PC-3 (cell line): ENCODE data around the gene IQSEC1. TPM values are rescaled to one million over a fixed set of nuclear protein-coding genes. Genes with fewer than 3 reads are reported as not detected.

Experiments used
- ATAC-seq: fragments of 200-7000 bp; cut with Tn5 transposase; 2 replicates; pipeline ENCODE4 v1.9.1; 2020; ENCODE audit warnings: mild to moderate bottlenecking, moderate library complexity
- BruUV-seq: library from RNA; stranded (reverse); fragments of 400-500 nt; replicated peaks from 2 replicates; lab custom pipeline; 2021; lab: Mats Ljungman, UMichigan
- CTCF ChIA-PET: fragments of 300-600 bp; sonication (Branson Sonifier 250); formaldehyde crosslinking; loops from one replicate; lab custom pipeline; 2022; ENCODE audit warnings: antibody characterized with exemption; lab: Charles Lee
- POLR2A ChIA-PET: fragments of 300-600 bp; sonication (Branson Sonifier 250); formaldehyde crosslinking; loops from one replicate; lab custom pipeline; 2022; ENCODE audit warnings: antibody characterized with exemption; ENCODE audit not compliant: unreplicated experiment; lab: Charles Lee
- DNase-seq: peaks from one replicate; pipeline ENCODE4 v3.0.0-alpha.2; 2015
- H2AFZ ChIP-seq: fragments of 300-600 bp; sonication (generic); 2 replicates; pipeline ENCODE4 v1.6.0; 2016; ENCODE audit warnings: antibody characterized with exemption, low read length
- H3F3A ChIP-seq: fragments of 300-600 bp; sonication (generic); one replicate; pipeline ENCODE4 v1.6.0; 2017; ENCODE audit warnings: antibody characterized with exemption, low read length, control low read depth, mild to moderate bottlenecking; ENCODE audit not compliant: unreplicated experiment
- H3K27ac ChIP-seq: fragments of 300-600 bp; sonication (generic); 2 replicates; pipeline ENCODE4 v1.5.1; 2016; ENCODE audit warnings: mild to moderate bottlenecking, low read length
- H3K27me3 ChIP-seq: fragments of 300-600 bp; sonication (generic); 2 replicates; pipeline ENCODE4 v1.6.1; 2016; ENCODE audit warnings: low read length, mixed read lengths
- H3K36me3 ChIP-seq: fragments of 300-600 bp; sonication (generic); 2 replicates; pipeline ENCODE4 v1.6.1; 2016; ENCODE audit warnings: low read depth, mixed run types, low read length, mixed read lengths
- H3K4me1 ChIP-seq: fragments of 300-600 bp; sonication (generic); 2 replicates; pipeline ENCODE4 v1.5.1; 2016; ENCODE audit warnings: low read length; ENCODE audit not compliant: insufficient read depth
- H3K4me2 ChIP-seq: fragments of 300-600 bp; sonication (generic); 2 replicates; pipeline ENCODE4 v1.6.0; 2016; ENCODE audit warnings: low read length
- H3K4me3 ChIP-seq: fragments of 300-600 bp; sonication (generic); 2 replicates; pipeline ENCODE4 v1.5.1; 2016; ENCODE audit warnings: mild to moderate bottlenecking, low read length, mixed read lengths
- H3K79me2 ChIP-seq: fragments of 300-600 bp; sonication (generic); 2 replicates; pipeline ENCODE4 v1.6.1; 2017; ENCODE audit warnings: low read length, mixed read lengths
- H3K9ac ChIP-seq: fragments of 300-600 bp; sonication (generic); 2 replicates; pipeline ENCODE4 v1.6.0; 2016; ENCODE audit warnings: mild to moderate bottlenecking, low read length
- H3K9me2 ChIP-seq: fragments of 300-600 bp; sonication (generic); replicated peaks from 2 replicates; pipeline ENCODE4 v1.6.1; 2016; ENCODE audit warnings: mixed run types, low read length, mixed read lengths
- H3K9me3 ChIP-seq: fragments of 300-600 bp; sonication (generic); 2 replicates; pipeline ENCODE4 v1.6.1; 2016; ENCODE audit warnings: low read length, mixed read lengths
- H4K20me1 ChIP-seq: fragments of 300-600 bp; sonication (generic); 2 replicates; pipeline ENCODE4 v1.6.1; 2016; ENCODE audit warnings: low read length, mixed read lengths
- CTCF ChIP-seq: fragments of 300-600 bp; sonication (generic); conservative IDR thresholded peaks from 2 replicates; pipeline ENCODE4 v1.5.1; 2017; ENCODE audit warnings: antibody characterized with exemption, low read depth, mild to moderate bottlenecking, low read length
- EZH2 ChIP-seq: fragments of 300-600 bp; sonication (generic); IDR thresholded peaks from one replicate; pipeline ENCODE4 v1.6.1; 2017; ENCODE audit warnings: antibody characterized with exemption, mild to moderate bottlenecking, low read length; ENCODE audit not compliant: unreplicated experiment
- EZH2phosphoT487 ChIP-seq: fragments of 300-600 bp; sonication (generic); IDR thresholded peaks from 2 replicates; pipeline ENCODE4 v1.6.1; 2018; ENCODE audit warnings: mild to moderate bottlenecking, antibody characterized with exemption, low read length, borderline replicate concordance
- intact Hi-C: fragments of 100-400 bp; cut with micrococcal nuclease; formaldehyde crosslinking; loops from 2 replicates; pipeline ENCODE4 v1.9.0; 2023
- total RNA-seq: library from RNA; depleted of rRNA; stranded (reverse); fragments of >200 nt; gene quantifications from 2 replicates; pipeline ENCODE4 v1.2.3, GENCODE V29; 2014

Gene IQSEC1
- total RNA-seq, 1 experiment from 2014 or later = 37.9 TPM

GRCh38 chr3:13087320-13087990, 14.2 kb upstream of the IQSEC1 start:
- peaks cover 3% of the 10 kb centered on the region for H3K4me1 ChIP-seq
- H3K9me2 ChIP-seq = no peaks in the 10 kb centered on the region
- H3K27me3 ChIP-seq = no peaks in the 10 kb centered on the region
- H3K36me3 ChIP-seq = no peaks in the 10 kb centered on the region
- ChIA-PET POLR2A (no interaction called here), CTCF (no interaction called here)
- no TSS peak for BruUV-seq
- no peak overlapping the region for H2AFZ ChIP-seq
- no peak overlapping the region for H3K4me2 ChIP-seq
- intact Hi-C loops = no loop called here
- no peaks in the 10 kb centered on the region for H4K20me1 ChIP-seq
- ATAC-seq = no peak
- H3K9me3 ChIP-seq = no peaks in the 10 kb centered on the region
- no peak overlapping the region for H3K27ac ChIP-seq
- TF ChIP-seq EZH2 (no peak), EZH2phosphoT487 (no peak), CTCF (no peak)
- DNase-seq = no peak
- no peaks in the 10 kb centered on the region for H3F3A ChIP-seq
- H3K4me3 ChIP-seq = no peak overlapping the region
- no peak overlapping the region for H3K9ac ChIP-seq
- no peaks in the 10 kb centered on the region for H3K79me2 ChIP-seq

GRCh38 chr3:13086531-13086981, 13.3 kb upstream of the IQSEC1 start:
- Histone ChIP-seq H3F3A (no peaks in the 10 kb centered on the region), H3K9ac (no peak overlapping the region), H3K4me1 (no peaks in the 10 kb centered on the region), H3K27me3 (no peaks in the 10 kb centered on the region), H3K79me2 (no peaks in the 10 kb centered on the region), H3K36me3 (no peaks in the 10 kb centered on the region), H4K20me1 (no peaks in the 10 kb centered on the region), H3K9me3 (no peaks in the 10 kb centered on the region), H2AFZ (no peak overlapping the region), H3K27ac (no peak overlapping the region), H3K9me2 (no peaks in the 10 kb centered on the region), H3K4me3 (no peak overlapping the region), H3K4me2 (no peak overlapping the region)
- no peak for TF ChIP-seq CTCF
- TF ChIP-seq EZH2 = no peak
- no TSS peak for BruUV-seq
- ATAC-seq = no peak
- intact Hi-C loops = no loop called here
- ChIA-PET POLR2A (no interaction called here), CTCF (no interaction called here)
- DNase-seq = no peak

DNA sequence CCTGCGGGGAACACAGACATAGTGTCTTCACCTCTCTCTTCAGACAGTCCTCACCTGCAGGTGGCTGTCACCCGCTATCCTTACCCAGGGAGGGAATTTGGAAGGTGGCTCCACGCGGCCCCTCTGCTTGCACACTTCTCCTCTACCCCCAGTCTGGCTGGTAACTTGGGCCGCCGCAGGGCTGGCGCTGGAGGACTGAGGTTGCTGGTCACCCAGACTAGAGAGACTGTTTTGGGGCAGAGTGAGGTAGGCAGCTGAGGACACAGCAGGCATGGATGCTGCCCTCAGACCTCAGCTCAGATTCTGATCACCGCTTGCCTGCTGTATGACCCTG, 12.6 kb upstream of the IQSEC1 start:
- no peaks in the 10 kb centered on the region for H3F3A ChIP-seq
- H3K9me2 ChIP-seq = no peaks in the 10 kb centered on the region
- H2AFZ ChIP-seq = no peak overlapping the region
- TF ChIP-seq EZH2 (no peak), EZH2phosphoT487 (no peak), CTCF (no peak)
- ATAC-seq = no peak
- no peaks in the 10 kb centered on the region for H3K79me2 ChIP-seq
- no peak overlapping the region for H3K27ac ChIP-seq
- H3K4me1 ChIP-seq = 0 out of 2 replicates have a peak, but pooled peaks cover 1% of the 10 kb centered on the region
- H3K4me2 ChIP-seq = no peak overlapping the region
- no peak overlapping the region for H3K9ac ChIP-seq
- POLR2A ChIA-PET = no interaction called here
- intact Hi-C loops = no loop called here
- H3K9me3 ChIP-seq = no peaks in the 10 kb centered on the region
- no peaks in the 10 kb centered on the region for H3K27me3 ChIP-seq
- CTCF ChIA-PET = no interaction called here
- BruUV-seq = no TSS peak
- no peak overlapping the region for H3K4me3 ChIP-seq
- H4K20me1 ChIP-seq = no peaks in the 10 kb centered on the region
- no peak for DNase-seq
- H3K36me3 ChIP-seq = no peaks in the 10 kb centered on the region
